ENCODE data around the gene KIF22.

The KIF22 gene

GRCh38 chr16:29804455-29805231 lies 14.1 kb downstream of the KIF22 start:
- DNase-seq, result no peak

- DNase-seq, result peak; percentile 96
Measured at GRCh38 chr16:29805232-29806098, 14.9 kb downstream of the KIF22 start.

- peak in 1 of 2 donors; percentile 71 for DNase-seq
Measured at GRCh38 chr16:29806099-29806579, 15.6 kb downstream of the KIF22 start, which contains the start of gene MAZ. Gene MAZ (plus strand): TSS chr16:29806529. CDS start chr16:29806702, 173 bp downstream.

- DNase-seq, result peak in 1 of 2 donors; percentile 53
Measured at GRCh38 chr16:29806641-29807425, 16.3 kb downstream of the KIF22 start.

GRCh38 chr16:29807426-29808218 lies 17.1 kb downstream of the KIF22 start:
- peak; percentile 77 to 78 for DNase-seq

- no peak for DNase-seq
Measured at GRCh38 chr16:29808219-29808900, 17.8 kb downstream of the KIF22 start.

- no peak for DNase-seq
Measured at GRCh38 chr16:29809031-29809747, 18.6 kb downstream of the KIF22 start.

- DNase-seq, result no peak
Measured at GRCh38 chr16:29809850-29810698, 19.5 kb downstream of the KIF22 start.

- DNase-seq, result no peak
Measured at GRCh38 chr16:29810699-29811169, 20.2 kb downstream of the KIF22 start.

- DNase-seq, result peak; percentile 72 to 73
Measured at GRCh38 chr16:29811170-29811895, 20.8 kb downstream of the KIF22 start.

- no peak for DNase-seq
Measured at GRCh38 chr16:29811896-29812665, 21.5 kb downstream of the KIF22 start, which contains the start of gene PRRT2. Gene PRRT2 (plus strand): TSS chr16:29812193. CDS start chr16:29813055, 862 bp downstream.

GRCh38 chr16:29812754-29813643 lies 22.4 kb downstream of the KIF22 start:
- DNase-seq, result no peak

- DNase-seq, result no peak
Measured at GRCh38 chr16:29813644-29814562, 23.4 kb downstream of the KIF22 start.

- DNase-seq, result no peak
Measured at GRCh38 chr16:29814592-29814991, 24.0 kb downstream of the KIF22 start.

GRCh38 chr16:29815032-29815721 lies 24.6 kb downstream of the KIF22 start:
- no peak for DNase-seq
